ENCODE measurements around the gene HBG2.
A peak's percentile ranks its signal among the peaks of the same experiment; 100 is the strongest.

Gene HBG2

DNA sequence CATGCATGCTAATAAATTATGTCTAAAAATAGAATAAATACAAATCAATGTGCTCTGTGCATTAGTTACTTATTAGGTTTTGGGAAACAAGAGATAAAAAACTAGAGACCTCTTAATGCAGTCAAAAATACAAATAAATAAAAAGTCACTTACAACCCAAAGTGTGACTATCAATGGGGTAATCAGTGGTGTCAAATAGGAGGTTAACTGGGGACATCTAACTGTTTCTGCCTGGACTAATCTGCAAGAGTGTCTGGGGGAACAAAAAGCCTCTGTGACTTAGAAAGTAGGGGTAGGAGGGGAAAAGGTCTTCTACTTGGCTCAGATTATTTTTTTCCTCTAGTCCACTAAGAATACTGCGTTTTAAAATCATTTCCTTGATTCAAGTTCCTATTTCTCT, 26.9 kb downstream of the HBG2 start:
- H3K9me2 ChIP-seq (replicated peaks; ENCODE audit: insufficient read depth, low read length) = no peaks in the 10 kb centered on the region
- H3K27ac ChIP-seq (ENCODE audit: low read length) = peak overlapping the region; percentile 26; the same call in 1 of the 2 replicates
- peak overlapping the region; percentile 35; the same call in 1 of the 2 replicates for H3K4me3 ChIP-seq (ENCODE audit: low read length)
- peak overlapping the region; percentile 69; the same call in 1 of the 2 replicates for H3K4me2 ChIP-seq (ENCODE audit: low read depth, low read length)
- H3K27me3 ChIP-seq (replicated peaks; ENCODE audit: insufficient read depth, low read length) = no peaks in the 10 kb centered on the region
- H2AFZ ChIP-seq (ENCODE audit: low read length) = no peak overlapping the region
- peak overlapping the region; percentile 43; the same call in 1 of the 2 replicates for H3K9ac ChIP-seq (ENCODE audit: low read length)
- H3K79me2 ChIP-seq (ENCODE audit: low read length) = peaks cover under 1% of the 10 kb centered on the region; the same call in 1 of the 2 replicates
- TF ChIP-seq EZH2 (optimal IDR thresholded peaks at IDR 0.05; ENCODE audit: low read depth, low read length) = no peak
- TF ChIP-seq, protein P1, sequence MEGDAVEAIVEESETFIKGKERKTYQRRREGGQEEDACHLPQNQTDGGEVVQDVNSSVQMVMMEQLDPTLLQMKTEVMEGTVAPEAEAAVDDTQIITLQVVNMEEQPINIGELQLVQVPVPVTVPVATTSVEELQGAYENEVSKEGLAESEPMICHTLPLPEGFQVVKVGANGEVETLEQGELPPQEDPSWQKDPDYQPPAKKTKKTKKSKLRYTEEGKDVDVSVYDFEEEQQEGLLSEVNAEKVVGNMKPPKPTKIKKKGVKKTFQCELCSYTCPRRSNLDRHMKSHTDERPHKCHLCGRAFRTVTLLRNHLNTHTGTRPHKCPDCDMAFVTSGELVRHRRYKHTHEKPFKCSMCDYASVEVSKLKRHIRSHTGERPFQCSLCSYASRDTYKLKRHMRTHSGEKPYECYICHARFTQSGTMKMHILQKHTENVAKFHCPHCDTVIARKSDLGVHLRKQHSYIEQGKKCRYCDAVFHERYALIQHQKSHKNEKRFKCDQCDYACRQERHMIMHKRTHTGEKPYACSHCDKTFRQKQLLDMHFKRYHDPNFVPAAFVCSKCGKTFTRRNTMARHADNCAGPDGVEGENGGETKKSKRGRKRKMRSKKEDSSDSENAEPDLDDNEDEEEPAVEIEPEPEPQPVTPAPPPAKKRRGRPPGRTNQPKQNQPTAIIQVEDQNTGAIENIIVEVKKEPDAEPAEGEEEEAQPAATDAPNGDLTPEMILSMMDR (IDR thresholded peaks at IDR 0.05; ENCODE audit: low read length) = no peak
- TF ChIP-seq EZH2phosphoT487 (IDR thresholded peaks at IDR 0.05; ENCODE audit: low read length) = no peak
- H3K4me1 ChIP-seq (ENCODE audit: low read length) = peaks cover 43% of the 10 kb centered on the region
- DNase-seq = no peak
- no peaks in the 10 kb centered on the region for H4K20me1 ChIP-seq (ENCODE audit: insufficient read depth, low read length)
- H3K9me3 ChIP-seq (replicated peaks; ENCODE audit: insufficient read depth, low read length) = no peaks in the 10 kb centered on the region
- H3K36me3 ChIP-seq (replicated peaks; ENCODE audit: insufficient read depth, low read length) = no peaks in the 10 kb centered on the region
- peaks cover 32% of the 10 kb centered on the region for H3F3A ChIP-seq (ENCODE audit: insufficient read depth, low read length)

GRCh38 chr11:5226732-5227310, 27.8 kb downstream of the HBG2 start, which contains the start of gene HBB:
Gene HBB (minus strand): TSS chr11:5227071. CDS start chr11:5227021, 50 bp downstream.
- Histone ChIP-seq H3K4me1 (ENCODE audit: low read length) (peaks cover 34% of the 10 kb centered on the region), H3K27ac (ENCODE audit: low read length) (peak within 1 kb of the TSS; percentile 26; the same call in 1 of the 2 replicates), H2AFZ (ENCODE audit: low read length) (no peak within 1 kb of the TSS), H3K4me2 (ENCODE audit: low read depth, low read length) (peak within 1 kb of the TSS; percentile 69; the same call in 1 of the 2 replicates), H3K79me2 (ENCODE audit: low read length) (no peaks in the 10 kb centered on the region), H4K20me1 (ENCODE audit: insufficient read depth, low read length) (no peaks in the 10 kb centered on the region), H3K9me3 (replicated peaks; ENCODE audit: insufficient read depth, low read length) (no peaks in the 10 kb centered on the region), H3K9ac (ENCODE audit: low read length) (peak within 1 kb of the TSS; percentile 43; the same call in 1 of the 2 replicates), H3F3A (ENCODE audit: insufficient read depth, low read length) (peaks cover 32% of the 10 kb centered on the region), H3K27me3 (replicated peaks; ENCODE audit: insufficient read depth, low read length) (no peaks in the 10 kb centered on the region), H3K4me3 (ENCODE audit: low read length) (peak within 1 kb of the TSS; percentile 35; the same call in 1 of the 2 replicates), H3K9me2 (replicated peaks; ENCODE audit: insufficient read depth, low read length) (no peaks in the 10 kb centered on the region), H3K36me3 (replicated peaks; ENCODE audit: insufficient read depth, low read length) (no peaks in the 10 kb centered on the region)
- TF ChIP-seq EZH2phosphoT487 (IDR thresholded peaks at IDR 0.05; ENCODE audit: low read length) (no peak), EZH2 (optimal IDR thresholded peaks at IDR 0.05; ENCODE audit: low read depth, low read length) (no peak)
- TF ChIP-seq, protein P1 (IDR thresholded peaks at IDR 0.05; ENCODE audit: low read length) = no peak
- DNase-seq = no peak

DNA sequence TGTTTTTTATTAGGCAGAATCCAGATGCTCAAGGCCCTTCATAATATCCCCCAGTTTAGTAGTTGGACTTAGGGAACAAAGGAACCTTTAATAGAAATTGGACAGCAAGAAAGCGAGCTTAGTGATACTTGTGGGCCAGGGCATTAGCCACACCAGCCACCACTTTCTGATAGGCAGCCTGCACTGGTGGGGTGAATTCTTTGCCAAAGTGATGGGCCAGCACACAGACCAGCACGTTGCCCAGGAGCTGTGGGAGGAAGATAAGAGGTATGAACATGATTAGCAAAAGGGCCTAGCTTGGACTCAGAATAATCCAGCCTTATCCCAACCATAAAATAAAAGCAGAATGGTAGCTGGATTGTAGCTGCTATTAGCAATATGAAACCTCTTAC, 29.1 kb downstream of the HBG2 start:
- Histone ChIP-seq H4K20me1 (ENCODE audit: insufficient read depth, low read length) (no peaks in the 10 kb centered on the region), H2AFZ (ENCODE audit: low read length) (no peak overlapping the region), H3F3A (ENCODE audit: insufficient read depth, low read length) (peaks cover 21% of the 10 kb centered on the region), H3K36me3 (replicated peaks; ENCODE audit: insufficient read depth, low read length) (no peaks in the 10 kb centered on the region), H3K4me1 (ENCODE audit: low read length) (peaks cover 21% of the 10 kb centered on the region), H3K9ac (ENCODE audit: low read length) (no peak overlapping the region), H3K27ac (ENCODE audit: low read length) (no peak overlapping the region), H3K79me2 (ENCODE audit: low read length) (no peaks in the 10 kb centered on the region), H3K9me2 (replicated peaks; ENCODE audit: insufficient read depth, low read length) (no peaks in the 10 kb centered on the region), H3K4me3 (ENCODE audit: low read length) (no peak overlapping the region), H3K4me2 (ENCODE audit: low read depth, low read length) (no peak overlapping the region), H3K27me3 (replicated peaks; ENCODE audit: insufficient read depth, low read length) (no peaks in the 10 kb centered on the region), H3K9me3 (replicated peaks; ENCODE audit: insufficient read depth, low read length) (no peaks in the 10 kb centered on the region)
- no peak for TF ChIP-seq EZH2phosphoT487 (IDR thresholded peaks at IDR 0.05; ENCODE audit: low read length)
- TF ChIP-seq, protein P1 (IDR thresholded peaks at IDR 0.05; ENCODE audit: low read length) = no peak
- TF ChIP-seq EZH2 (optimal IDR thresholded peaks at IDR 0.05; ENCODE audit: low read depth, low read length) = no peak
- DNase-seq = no peak
